ENCODE measurements around the gene SLC6A19.

- TF ChIP-seq, protein P1, sequence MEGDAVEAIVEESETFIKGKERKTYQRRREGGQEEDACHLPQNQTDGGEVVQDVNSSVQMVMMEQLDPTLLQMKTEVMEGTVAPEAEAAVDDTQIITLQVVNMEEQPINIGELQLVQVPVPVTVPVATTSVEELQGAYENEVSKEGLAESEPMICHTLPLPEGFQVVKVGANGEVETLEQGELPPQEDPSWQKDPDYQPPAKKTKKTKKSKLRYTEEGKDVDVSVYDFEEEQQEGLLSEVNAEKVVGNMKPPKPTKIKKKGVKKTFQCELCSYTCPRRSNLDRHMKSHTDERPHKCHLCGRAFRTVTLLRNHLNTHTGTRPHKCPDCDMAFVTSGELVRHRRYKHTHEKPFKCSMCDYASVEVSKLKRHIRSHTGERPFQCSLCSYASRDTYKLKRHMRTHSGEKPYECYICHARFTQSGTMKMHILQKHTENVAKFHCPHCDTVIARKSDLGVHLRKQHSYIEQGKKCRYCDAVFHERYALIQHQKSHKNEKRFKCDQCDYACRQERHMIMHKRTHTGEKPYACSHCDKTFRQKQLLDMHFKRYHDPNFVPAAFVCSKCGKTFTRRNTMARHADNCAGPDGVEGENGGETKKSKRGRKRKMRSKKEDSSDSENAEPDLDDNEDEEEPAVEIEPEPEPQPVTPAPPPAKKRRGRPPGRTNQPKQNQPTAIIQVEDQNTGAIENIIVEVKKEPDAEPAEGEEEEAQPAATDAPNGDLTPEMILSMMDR (IDR thresholded peaks at IDR 0.05; ENCODE audit: insufficient read depth, low read length, poor library complexity, severe bottlenecking): no peak
- TF ChIP-seq EZH2phosphoT487 (conservative IDR thresholded peaks at IDR 0.05; ENCODE audit: low read length): no peak
These were observed 12.2 kb downstream of the SLC6A19 start for GRCh38 chr5:1213508-1214162.

Data from SU-DHL-6 (cell line).